Fibroblast of pulmonary artery (primary cell): ENCODE results near the gene MARF1.

Source experiments
- DNase-seq: peaks from one replicate; pipeline ENCODE4 v3.0.0-alpha.2; 2010; ENCODE audit warnings: low read depth
- H3K4me3 ChIP-seq: replicated peaks from 2 replicates; pipeline ENCODE4 v1.5.1; 2011; ENCODE audit warnings: low read depth, mild to moderate bottlenecking, control low read depth, low read length, moderate library complexity
- TF ChIP-seq, protein P1 (sequence below): IDR thresholded peaks from 2 replicates; pipeline ENCODE4 v1.5.1; 2011; ENCODE audit warnings: mild to moderate bottlenecking, control low read depth, low read length, inconsistent platforms; ENCODE audit errors: missing control alignments

The MARF1 gene

GRCh38 chr16:15618392-15618791 lies 24.6 kb downstream of the MARF1 start:
- peak; percentile 76 for DNase-seq
- TF ChIP-seq, protein P1, sequence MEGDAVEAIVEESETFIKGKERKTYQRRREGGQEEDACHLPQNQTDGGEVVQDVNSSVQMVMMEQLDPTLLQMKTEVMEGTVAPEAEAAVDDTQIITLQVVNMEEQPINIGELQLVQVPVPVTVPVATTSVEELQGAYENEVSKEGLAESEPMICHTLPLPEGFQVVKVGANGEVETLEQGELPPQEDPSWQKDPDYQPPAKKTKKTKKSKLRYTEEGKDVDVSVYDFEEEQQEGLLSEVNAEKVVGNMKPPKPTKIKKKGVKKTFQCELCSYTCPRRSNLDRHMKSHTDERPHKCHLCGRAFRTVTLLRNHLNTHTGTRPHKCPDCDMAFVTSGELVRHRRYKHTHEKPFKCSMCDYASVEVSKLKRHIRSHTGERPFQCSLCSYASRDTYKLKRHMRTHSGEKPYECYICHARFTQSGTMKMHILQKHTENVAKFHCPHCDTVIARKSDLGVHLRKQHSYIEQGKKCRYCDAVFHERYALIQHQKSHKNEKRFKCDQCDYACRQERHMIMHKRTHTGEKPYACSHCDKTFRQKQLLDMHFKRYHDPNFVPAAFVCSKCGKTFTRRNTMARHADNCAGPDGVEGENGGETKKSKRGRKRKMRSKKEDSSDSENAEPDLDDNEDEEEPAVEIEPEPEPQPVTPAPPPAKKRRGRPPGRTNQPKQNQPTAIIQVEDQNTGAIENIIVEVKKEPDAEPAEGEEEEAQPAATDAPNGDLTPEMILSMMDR = no peak
- no peak overlapping the region for H3K4me3 ChIP-seq

GRCh38 chr16:15617901-15618300 lies 25.1 kb downstream of the MARF1 start:
- no peak overlapping the region for H3K4me3 ChIP-seq
- DNase-seq = no peak
- TF ChIP-seq, protein P1 = no peak

DNA sequence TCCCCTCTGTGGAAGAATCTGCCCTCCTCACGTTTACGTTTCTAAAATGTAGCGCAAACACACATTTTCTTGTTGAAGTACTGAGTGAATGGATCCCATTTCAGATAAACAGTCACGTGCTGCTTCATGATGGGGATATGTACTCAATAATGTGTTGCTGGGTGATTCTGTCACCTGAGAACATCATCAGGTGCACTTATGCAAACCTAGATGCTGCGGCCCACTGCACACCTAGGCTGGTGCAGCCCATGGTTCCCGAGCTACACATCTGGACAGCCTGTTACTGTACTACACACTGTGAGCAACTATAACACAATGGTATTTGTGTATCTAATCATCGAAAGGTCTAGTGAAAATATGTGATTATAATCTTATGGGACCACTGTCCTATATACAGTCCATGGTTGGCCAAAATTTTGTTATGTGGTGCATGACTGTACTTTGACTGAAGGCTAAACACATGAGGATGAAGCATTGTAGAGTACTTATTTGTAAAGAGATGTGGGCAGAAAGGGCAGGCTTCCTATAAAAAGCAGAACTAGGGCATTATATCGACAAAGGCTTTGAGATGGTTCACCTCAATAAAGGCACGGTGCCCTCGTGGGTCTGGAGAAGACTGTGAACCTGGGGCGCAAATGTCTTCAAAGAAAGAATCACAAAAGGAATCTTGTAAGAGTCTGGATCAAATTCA lies 26.3 kb downstream of the MARF1 start:
- no peak overlapping the region for H3K4me3 ChIP-seq
- TF ChIP-seq, protein P1 = no peak
- DNase-seq = no peak

GRCh38 chr16:15616012-15616411 lies 26.9 kb downstream of the MARF1 start:
- DNase-seq = no peak
- no peak overlapping the region for H3K4me3 ChIP-seq
- TF ChIP-seq, protein P1 = no peak

DNA sequence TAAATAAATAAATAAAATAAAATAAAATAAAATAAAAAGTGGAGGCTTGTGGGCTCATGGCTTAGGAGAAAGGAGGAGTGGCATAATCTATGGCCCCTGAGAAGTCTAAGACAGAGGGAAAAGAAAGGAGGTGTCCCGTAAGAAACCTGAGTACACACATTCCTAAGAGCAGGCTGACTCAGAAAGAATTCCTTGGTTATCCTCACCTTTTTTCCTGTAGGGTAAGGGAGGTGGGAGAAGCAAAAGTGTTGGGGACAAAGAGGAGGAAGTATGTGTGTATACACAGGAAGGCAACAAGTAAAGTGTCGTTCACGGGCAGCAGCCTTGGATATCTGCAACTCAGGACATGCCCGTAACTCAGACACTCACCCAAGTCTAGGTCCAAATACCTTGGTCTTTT lies 29.3 kb downstream of the MARF1 start:
- no peak for DNase-seq
- TF ChIP-seq, protein P1 = no peak
- H3K4me3 ChIP-seq = no peak overlapping the region

DNA sequence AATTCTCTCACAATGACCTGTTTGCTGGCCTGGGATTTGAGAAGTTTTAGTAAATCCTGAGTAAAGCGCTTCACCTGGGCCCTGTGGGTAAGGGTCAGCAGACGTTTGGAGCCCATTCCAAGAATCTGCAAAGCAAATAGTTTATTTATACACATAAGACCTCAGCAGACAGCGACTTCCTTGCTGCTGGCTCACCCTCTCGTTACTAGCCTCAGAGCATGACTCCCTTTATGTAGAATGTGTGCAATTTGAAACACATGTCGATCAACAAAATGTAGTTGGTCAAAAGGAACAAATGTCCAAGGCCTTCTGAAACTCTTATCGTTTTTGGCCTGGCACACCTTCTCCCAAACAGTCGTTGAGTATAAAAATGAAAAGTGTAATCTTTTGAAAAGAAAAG lies 31.3 kb downstream of the MARF1 start:
- TF ChIP-seq, protein P1 = no peak
- no peak for DNase-seq
- H3K4me3 ChIP-seq = no peak overlapping the region

GRCh38 chr16:15610369-15610871 lies 32.5 kb downstream of the MARF1 start:
- no peak for DNase-seq
- TF ChIP-seq, protein P1 = no peak
- H3K4me3 ChIP-seq = no peak overlapping the region
